Activated CD4-positive, alpha-beta T cell treated with anti-CD3 and anti-CD28 coated beads, Interleukin-2, Interleukin-6, amounts not matched to agents 100 ng/mL and 50 ng/mL, durations not matched to agents 16 hours and 8 hours (primary cell): Measurements from ENCODE around the gene NFAM1.

Experiments used
- DNase-seq: peaks from one replicate; pipeline ENCODE4 v3.0.0-alpha.2; 2020

Gene NFAM1

GRCh38 chr22:42356533-42356932, 75.7 kb downstream of the NFAM1 start:
- no peak for DNase-seq

- no peak for DNase-seq
Observed at GRCh38 chr22:42353883-42354727, 78.1 kb downstream of the NFAM1 start.

GRCh38 chr22:42350373-42350772, 81.8 kb downstream of the NFAM1 start:
- no peak for DNase-seq

GRCh38 chr22:42347281-42347824, 84.8 kb downstream of the NFAM1 start:
- DNase-seq, result no peak

- DNase-seq, result no peak
Observed at GRCh38 chr22:42346722-42347121, 85.5 kb downstream of the NFAM1 start.

GRCh38 chr22:42345458-42345857, 86.7 kb downstream of the NFAM1 start:
- DNase-seq, result no peak

GRCh38 chr22:42344361-42344905, 87.8 kb downstream of the NFAM1 start:
- no peak for DNase-seq

- DNase-seq, result no peak
Observed at GRCh38 chr22:42343531-42344081, 88.6 kb downstream of the NFAM1 start.

GRCh38 chr22:42343121-42343454, 89.1 kb downstream of the NFAM1 start:
- no peak for DNase-seq

- no peak for DNase-seq
Observed at GRCh38 chr22:42342426-42343120, 89.6 kb downstream of the NFAM1 start.

- no peak for DNase-seq
Observed at GRCh38 chr22:42341779-42342178, 90.4 kb downstream of the NFAM1 start.

- DNase-seq, result no peak
Observed at GRCh38 chr22:42340829-42341383, 91.3 kb downstream of the NFAM1 start.

GRCh38 chr22:42340150-42340549, 92.1 kb downstream of the NFAM1 start:
- DNase-seq, result no peak

GRCh38 chr22:42338479-42338878, 93.7 kb downstream of the NFAM1 start:
- no peak for DNase-seq

GRCh38 chr22:42337356-42337755, 94.8 kb downstream of the NFAM1 start:
- no peak for DNase-seq

GRCh38 chr22:42336527-42337227, 95.5 kb downstream of the NFAM1 start:
- DNase-seq, result no peak

GRCh38 chr22:42335839-42336378, 96.3 kb downstream of the NFAM1 start:
- DNase-seq, result no peak

GRCh38 chr22:42334875-42335512, 97.2 kb downstream of the NFAM1 start:
- DNase-seq, result no peak

GRCh38 chr22:42333544-42333943, 98.7 kb downstream of the NFAM1 start:
- no peak for DNase-seq

GRCh38 chr22:42332089-42332488, 100.1 kb downstream of the NFAM1 start:
- DNase-seq, result no peak

GRCh38 chr22:42331014-42331413, 101.2 kb downstream of the NFAM1 start:
- no peak for DNase-seq
